OCI-LY7 (cell line): Measurements from ENCODE around the gene USP28. TPM values are rescaled to one million over a fixed set of nuclear protein-coding genes. Genes with fewer than 3 reads are reported as not detected.

Experiments
- BruUV-seq: library from RNA; stranded (reverse); fragments of 400-500 nt; replicated peaks from 2 replicates; lab custom pipeline; 2021; lab: Mats Ljungman, UMichigan
- CTCF ChIA-PET: fragments of 300-600 bp; sonication (Branson Sonifier 250); formaldehyde crosslinking; loops from one replicate; lab custom pipeline; 2022; ENCODE audit warnings: antibody characterized with exemption; ENCODE audit not compliant: unreplicated experiment; lab: Charles Lee
- POLR2A ChIA-PET: fragments of 300-600 bp; sonication (Branson Sonifier 250); formaldehyde crosslinking; loops from one replicate; lab custom pipeline; 2022; ENCODE audit warnings: antibody characterized with exemption; lab: Charles Lee
- DNase-seq: peaks from one replicate; pipeline ENCODE4 v3.0.0-alpha.2; 2015; ENCODE audit warnings: low spot score
- H2AFZ ChIP-seq: fragments of 200-600 bp; sonication (generic), shearing (Covaris generic); 2 replicates; pipeline ENCODE4 v1.6.1; 2014; ENCODE audit warnings: mild to moderate bottlenecking, antibody characterized with exemption, low read length, moderate library complexity
- H3K27ac ChIP-seq: fragments of 200-600 bp; sonication (generic); 2 replicates; pipeline ENCODE4 v1.5.1; 2014; ENCODE audit warnings: mixed run types, low read depth, mild to moderate bottlenecking, moderate library complexity, low read length, inconsistent platforms; ENCODE audit not compliant: poor library complexity, severe bottlenecking
- H3K36me3 ChIP-seq: fragments of 200-600 bp; sonication (generic); 2 replicates; pipeline ENCODE4 v1.6.1; 2014; ENCODE audit warnings: mild to moderate bottlenecking, antibody characterized with exemption, low read length, moderate library complexity, mixed read lengths; ENCODE audit not compliant: insufficient read depth
- H3K4me1 ChIP-seq: fragments of 200-600 bp; sonication (generic); 2 replicates; pipeline ENCODE4 v1.5.1; 2014; ENCODE audit warnings: mild to moderate bottlenecking, low read length; ENCODE audit not compliant: insufficient read depth, poor library complexity, severe bottlenecking
- H3K4me2 ChIP-seq: fragments of 200-600 bp; sonication (generic); 2 replicates; pipeline ENCODE4 v1.6.1; 2014; ENCODE audit warnings: mild to moderate bottlenecking, low read length
- H3K4me3 ChIP-seq: fragments of 200-600 bp; sonication (generic); 2 replicates; pipeline ENCODE4 v1.5.1; 2014; ENCODE audit warnings: mild to moderate bottlenecking, low read depth, low read length; ENCODE audit not compliant: poor library complexity, severe bottlenecking
- H3K79me2 ChIP-seq: fragments of 200-600 bp; sonication (generic); 2 replicates; pipeline ENCODE4 v1.6.1; 2016; ENCODE audit warnings: low read depth, mild to moderate bottlenecking, low read length, moderate library complexity, mixed read lengths; ENCODE audit not compliant: insufficient read depth
- H3K9me2 ChIP-seq: fragments of 200-600 bp; sonication (generic); 2 replicates; pipeline ENCODE4 v1.6.1; 2016; ENCODE audit warnings: mild to moderate bottlenecking, low read length, mixed read lengths; ENCODE audit not compliant: insufficient read depth
- H3K9me3 ChIP-seq: fragments of 200-600 bp; sonication (generic); 2 replicates; pipeline ENCODE4 v1.6.1; 2014; ENCODE audit warnings: mild to moderate bottlenecking, mixed run types, low read length, mixed read lengths
- H4K20me1 ChIP-seq: fragments of 200-600 bp; sonication (generic); 2 replicates; pipeline ENCODE4 v1.6.1; 2014; ENCODE audit warnings: mild to moderate bottlenecking, antibody characterized with exemption, low read length, moderate library complexity, mixed read lengths; ENCODE audit not compliant: insufficient read depth
- EZH2phosphoT487 ChIP-seq: fragments of 200-600 bp; sonication (generic); IDR thresholded peaks from 2 replicates; pipeline ENCODE4 v1.6.1; 2018; ENCODE audit warnings: low read depth, borderline replicate concordance, mild to moderate bottlenecking, mixed run types, antibody characterized with exemption, low read length, moderate library complexity, mixed read lengths
- intact Hi-C: fragments of 100-400 bp; cut with micrococcal nuclease; formaldehyde crosslinking; loops from one replicate; pipeline ENCODE4 v1.10.0; 2022; ENCODE audit not compliant: unreplicated experiment
- total RNA-seq, 2 experiments: library from RNA; depleted of rRNA in 1 of 2; stranded (reverse); fragments of >200 nt in 1 of 2; shearing (Covaris generic) in 1 of 2; gene quantifications; 2 replicates each; pipeline ENCODE4 v1.2.3, GENCODE V29; 2014 to 2022
- TF ChIP-seq, protein P1 (sequence below): fragments of 200-600 bp; sonication (generic); conservative IDR thresholded peaks from 2 replicates; pipeline ENCODE4 v1.5.1; 2014; ENCODE audit warnings: mild to moderate bottlenecking, antibody characterized with exemption, low read length, moderate library complexity, mixed read lengths

Gene USP28
- total RNA-seq, 2 experiments from 2014 or later: 26.8 to 37.1 TPM

DNA sequence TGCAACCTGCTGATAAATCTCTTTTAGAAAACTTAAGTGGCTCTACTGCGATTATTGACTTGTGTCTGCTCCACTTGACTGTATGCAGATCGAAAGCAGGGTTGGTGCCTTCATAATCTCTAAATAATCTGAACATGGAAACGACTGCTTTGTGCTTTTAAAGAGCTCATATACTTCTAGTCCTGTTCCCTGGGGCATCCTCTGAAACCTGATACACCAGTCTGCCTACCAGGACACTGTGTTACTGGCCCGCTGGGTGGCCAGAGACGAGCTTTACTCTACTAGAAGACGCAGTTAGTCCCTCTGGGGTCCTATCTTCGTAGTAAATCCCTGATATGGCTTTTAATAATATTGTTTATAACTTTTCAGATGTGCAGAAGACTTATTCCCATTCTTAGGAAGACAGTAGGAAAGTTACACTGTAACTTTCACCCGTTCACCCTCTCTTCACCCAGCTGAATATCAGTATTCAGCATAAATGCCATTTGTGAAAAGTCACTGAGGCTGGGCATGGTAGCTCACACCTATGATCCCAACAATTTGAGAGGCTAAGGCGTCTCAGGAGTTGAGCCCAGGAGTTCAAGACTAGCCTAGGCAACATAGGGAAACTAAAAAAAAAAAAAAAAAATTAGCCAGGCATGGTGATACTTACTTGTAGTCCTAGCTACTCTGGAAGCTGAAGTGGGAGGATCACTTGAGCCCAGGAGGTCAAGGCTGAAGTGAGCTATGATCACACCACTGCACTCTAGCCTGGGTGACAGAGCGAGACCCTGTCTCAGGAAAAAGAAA lies 20.2 kb upstream of the USP28 start:
- H3K4me2 ChIP-seq: no peak overlapping the region
- no peaks in the 10 kb centered on the region for H3K9me2 ChIP-seq
- intact Hi-C loops: loop anchor here (1.0 to 2.0 kb wide), 3 partner anchors 99 to 366 kb away; no protein-coding TSS in a partner anchor
- BruUV-seq: no TSS peak
- TF ChIP-seq, protein P1, sequence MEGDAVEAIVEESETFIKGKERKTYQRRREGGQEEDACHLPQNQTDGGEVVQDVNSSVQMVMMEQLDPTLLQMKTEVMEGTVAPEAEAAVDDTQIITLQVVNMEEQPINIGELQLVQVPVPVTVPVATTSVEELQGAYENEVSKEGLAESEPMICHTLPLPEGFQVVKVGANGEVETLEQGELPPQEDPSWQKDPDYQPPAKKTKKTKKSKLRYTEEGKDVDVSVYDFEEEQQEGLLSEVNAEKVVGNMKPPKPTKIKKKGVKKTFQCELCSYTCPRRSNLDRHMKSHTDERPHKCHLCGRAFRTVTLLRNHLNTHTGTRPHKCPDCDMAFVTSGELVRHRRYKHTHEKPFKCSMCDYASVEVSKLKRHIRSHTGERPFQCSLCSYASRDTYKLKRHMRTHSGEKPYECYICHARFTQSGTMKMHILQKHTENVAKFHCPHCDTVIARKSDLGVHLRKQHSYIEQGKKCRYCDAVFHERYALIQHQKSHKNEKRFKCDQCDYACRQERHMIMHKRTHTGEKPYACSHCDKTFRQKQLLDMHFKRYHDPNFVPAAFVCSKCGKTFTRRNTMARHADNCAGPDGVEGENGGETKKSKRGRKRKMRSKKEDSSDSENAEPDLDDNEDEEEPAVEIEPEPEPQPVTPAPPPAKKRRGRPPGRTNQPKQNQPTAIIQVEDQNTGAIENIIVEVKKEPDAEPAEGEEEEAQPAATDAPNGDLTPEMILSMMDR: no peak
- TF ChIP-seq EZH2phosphoT487: no peak
- no peak overlapping the region for H3K27ac ChIP-seq
- DNase-seq: no peak
- H3K79me2 ChIP-seq: no peaks in the 10 kb centered on the region
- H3K9me3 ChIP-seq: no peaks in the 10 kb centered on the region
- H3K36me3 ChIP-seq: no peaks in the 10 kb centered on the region
- no peak overlapping the region for H2AFZ ChIP-seq
- no peaks in the 10 kb centered on the region for H4K20me1 ChIP-seq
- H3K4me1 ChIP-seq: no peaks in the 10 kb centered on the region
- POLR2A ChIA-PET: interaction anchor here (0.7 to 1.0 kb wide), 4 partner anchors 8 to 281 kb away, joined by 3 to 4 read pairs (median 4); no protein-coding TSS in a partner anchor
- CTCF ChIA-PET: no interaction called here
- no peak overlapping the region for H3K4me3 ChIP-seq

DNA sequence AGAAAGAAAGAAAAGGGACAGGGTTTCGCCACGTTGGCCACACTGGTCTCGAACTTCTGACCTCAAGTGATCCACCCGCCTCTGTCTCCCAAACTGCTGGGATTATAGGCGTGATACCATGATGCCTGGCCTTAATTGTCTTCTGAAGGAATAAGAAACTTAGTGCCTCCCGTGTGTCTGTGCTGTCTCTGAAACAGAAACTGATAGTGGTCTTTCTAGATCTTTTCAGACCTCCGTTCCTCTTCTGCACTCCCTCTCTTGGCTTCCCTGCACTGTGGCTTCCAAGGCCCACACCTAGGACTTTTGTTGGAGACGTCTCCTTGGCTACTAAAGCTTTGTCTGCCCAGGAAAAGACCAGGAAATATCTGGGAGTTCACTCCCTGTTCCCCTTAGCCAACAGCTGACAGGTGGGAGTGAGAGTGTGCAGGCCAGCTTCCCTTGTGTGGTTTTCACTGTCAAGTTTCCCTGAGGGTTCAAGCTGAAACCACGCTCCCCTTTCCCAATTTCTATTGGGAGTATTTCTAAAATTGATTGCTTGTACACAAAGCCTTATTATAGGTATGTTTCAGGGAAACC lies 19.1 kb upstream of the USP28 start:
- BruUV-seq: no TSS peak
- DNase-seq: no peak

More for the DNA sequence above, 19.1 kb upstream of the USP28 start:
- no peak overlapping the region for H3K4me3 ChIP-seq
- ChIA-PET CTCF (no interaction called here), POLR2A (interaction anchor here (0.7 kb wide), 1 partner anchor 136 kb away, joined by 5 read pairs; no protein-coding TSS in a partner anchor)
- H3K9me3 ChIP-seq: no peaks in the 10 kb centered on the region
- H3K9me2 ChIP-seq: no peaks in the 10 kb centered on the region
- no peak overlapping the region; the same call in 1 of the 2 replicates for H2AFZ ChIP-seq
- no peak overlapping the region for H3K27ac ChIP-seq
- TF ChIP-seq, protein P1: no peak
- no peak for TF ChIP-seq EZH2phosphoT487
- H3K4me2 ChIP-seq: no peak overlapping the region
- H3K4me1 ChIP-seq: no peaks in the 10 kb centered on the region
- intact Hi-C loops: no loop called here
- H4K20me1 ChIP-seq: no peaks in the 10 kb centered on the region
- no peaks in the 10 kb centered on the region for H3K36me3 ChIP-seq
- H3K79me2 ChIP-seq: no peaks in the 10 kb centered on the region
